Stimulated activated naive CD4-positive, alpha-beta T cell (primary cell): ENCODE data around the gene ACOT13.
A peak's percentile ranks its signal among the peaks of the same experiment; 100 is the strongest.
"Not testable (repeated sequence)": the region's sequence is repeated elsewhere in the genome, so short reads cannot be mapped to it uniquely, and the experiment has no call there.

Source experiments
- DNase-seq, 6 experiments: peaks; one replicate each; lab custom pipeline; 2025; lab: John Stamatoyannopoulos, UW

Gene ACOT13

GRCh38 chr6:24662236-24662635 lies 4.6 kb upstream of the ACOT13 start:
- DNase-seq, result no peak

- DNase-seq, result no peak
These were observed 3.7 kb upstream of the ACOT13 start for GRCh38 chr6:24663189-24663588.

GRCh38 chr6:24664046-24664987 lies 2.6 kb upstream of the ACOT13 start:
- DNase-seq, result no peak

GRCh38 chr6:24666097-24666640 lies 708 bp upstream of the ACOT13 start:
- DNase-seq, result peak in 1 of 6 experiments; percentile 45

- DNase-seq, result peak in 1 of 6 experiments; percentile 28
These were observed 514 bp downstream of the ACOT13 start for GRCh38 chr6:24667378-24667803.

GRCh38 chr6:24668066-24668996 lies 1.5 kb downstream of the ACOT13 start:
- not testable (repeated sequence) for DNase-seq

GRCh38 chr6:24668997-24669361 lies 2.1 kb downstream of the ACOT13 start:
- DNase-seq, result no peak

- not testable (repeated sequence) for DNase-seq
These were observed 3.6 kb downstream of the ACOT13 start for GRCh38 chr6:24670492-24670891.

GRCh38 chr6:24671077-24671476 lies 4.2 kb downstream of the ACOT13 start:
- not testable (repeated sequence) for DNase-seq

- DNase-seq, result no peak
These were observed 5.8 kb downstream of the ACOT13 start for GRCh38 chr6:24672620-24673182.

GRCh38 chr6:24673625-24674024 lies 6.7 kb downstream of the ACOT13 start:
- DNase-seq, result no peak

- not testable (repeated sequence) for DNase-seq
These were observed 12.0 kb downstream of the ACOT13 start for GRCh38 chr6:24678792-24679352.

GRCh38 chr6:24680582-24680981 lies 13.7 kb downstream of the ACOT13 start:
- DNase-seq, result no peak

- no peak for DNase-seq
These were observed 16.7 kb downstream of the ACOT13 start for GRCh38 chr6:24683297-24684296.

- DNase-seq, result no peak
These were observed 19.5 kb downstream of the ACOT13 start for GRCh38 chr6:24686408-24686807.

GRCh38 chr6:24686946-24687345 lies 20.1 kb downstream of the ACOT13 start:
- DNase-seq, result no peak

GRCh38 chr6:24689964-24690363 lies 23.1 kb downstream of the ACOT13 start:
- DNase-seq, result no peak

- no peak for DNase-seq
These were observed 23.7 kb downstream of the ACOT13 start for GRCh38 chr6:24690593-24690992.

- DNase-seq, result no peak
These were observed 24.7 kb downstream of the ACOT13 start for GRCh38 chr6:24691550-24691949.

- no peak for DNase-seq
These were observed 25.1 kb downstream of the ACOT13 start for GRCh38 chr6:24692003-24692402.
